ENCODE measurements around the gene TBC1D22A. TPM values are rescaled to one million over a fixed set of nuclear protein-coding genes. Genes with fewer than 3 reads are reported as not detected.
A peak's percentile ranks its signal among the peaks of the same experiment; 100 is the strongest.

The TBC1D22A gene
- total and polyA plus RNA-seq, 4 donors = 4.1 to 12.4 (median 8.4) TPM

DNA sequence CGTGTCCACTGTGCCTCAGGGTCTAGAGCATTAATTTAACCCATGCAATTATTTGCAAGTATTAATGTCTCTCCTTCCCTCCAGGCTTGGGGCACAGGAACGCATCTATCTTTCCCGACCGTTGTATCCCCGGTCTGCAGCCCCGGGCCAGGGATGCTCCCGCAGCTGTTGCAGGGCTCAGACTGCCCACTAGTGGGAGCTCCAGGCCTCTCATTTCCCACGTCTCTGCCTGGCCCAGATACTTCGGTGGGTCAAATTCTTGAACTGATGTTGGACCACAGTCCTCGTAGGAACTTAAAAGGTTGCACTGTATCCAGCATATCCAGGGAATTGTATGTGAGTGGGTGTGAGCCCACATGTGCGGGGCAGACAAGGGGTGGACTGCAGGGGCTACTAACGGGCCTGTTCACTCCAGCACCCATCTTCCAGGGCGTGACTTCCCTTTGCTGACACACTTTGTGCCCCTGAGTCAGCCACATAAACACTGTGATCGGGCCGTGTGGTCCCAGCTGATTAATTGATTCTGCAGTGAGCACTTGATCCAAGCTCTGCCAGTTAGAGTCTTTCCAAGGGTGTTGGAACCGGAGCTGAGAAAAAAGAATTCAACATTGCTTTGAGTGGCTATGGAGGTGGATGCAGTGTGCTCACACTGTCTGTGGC, 451.3 kb downstream of the TBC1D22A start:
- H3K27me3 ChIP-seq (ENCODE audit: control insufficient read depth in 4 of 4, insufficient read depth in 4 of 4, low read length in 3 of 4) = no peaks in the 10 kb centered on the region
- peak; percentile 40 for DNase-seq (ENCODE audit: low spot score)

DNA sequence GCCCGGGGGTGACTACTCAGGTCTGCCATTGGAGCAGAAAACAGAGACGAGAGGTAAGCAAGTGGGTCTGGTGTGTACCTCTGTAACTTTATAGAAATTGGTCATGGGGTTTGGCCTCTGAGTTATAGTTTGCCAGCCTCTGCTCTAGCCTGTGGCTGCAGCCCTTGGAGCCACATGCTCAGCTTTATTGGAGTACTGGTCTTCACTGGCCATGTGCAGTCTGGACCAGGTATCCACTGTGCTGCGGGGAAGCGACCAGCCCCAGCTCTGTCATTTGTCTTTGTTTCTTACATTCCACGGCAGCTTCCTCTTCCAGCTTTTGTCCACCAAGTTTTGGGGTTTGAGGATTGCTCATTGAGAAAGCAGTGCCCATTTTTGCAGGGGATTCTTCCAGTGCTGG, 453.4 kb downstream of the TBC1D22A start:
- Histone ChIP-seq H3K4me3 (ENCODE audit: low read depth in 1 of 3, low read length in 3 of 3) (no peak overlapping the region), H3K9me3 (ENCODE audit: control insufficient read depth in 4 of 4, low read length in 3 of 4) (no peaks in the 10 kb centered on the region), H3K9ac (ENCODE audit: low read depth in 1 of 2, low read length in 2 of 2) (no peak overlapping the region), H3K4me1 (ENCODE audit: control insufficient read depth in 4 of 4, insufficient read depth in 4 of 4, low read length in 3 of 4) (no peaks in the 10 kb centered on the region), H3K36me3 (ENCODE audit: control insufficient read depth in 4 of 4, insufficient read depth in 3 of 4, low read depth in 1 of 4, low read length in 3 of 4) (no peaks in the 10 kb centered on the region), H3K27ac (ENCODE audit: low read depth in 1 of 2, low read length in 2 of 2) (no peak overlapping the region), H3K27me3 (ENCODE audit: control insufficient read depth in 4 of 4, insufficient read depth in 4 of 4, low read length in 3 of 4) (no peaks in the 10 kb centered on the region)
- TF ChIP-seq HNF4G (IDR thresholded peaks at IDR 0.05) = no peak
- TF ChIP-seq FOXA1 (IDR thresholded peaks at IDR 0.05) = no peak
- TF ChIP-seq SP1 (IDR thresholded peaks at IDR 0.05) = no peak
- no peak for TF ChIP-seq YY1 (IDR thresholded peaks at IDR 0.05)
- DNase-seq (ENCODE audit: low spot score) = no peak
- WGBS = 76% methylated on average over 5 of the region's 5 CpGs

More for the DNA sequence above, 451.3 kb downstream of the TBC1D22A start:
- no peaks in the 10 kb centered on the region for H3K36me3 ChIP-seq (ENCODE audit: control insufficient read depth in 4 of 4, insufficient read depth in 3 of 4, low read depth in 1 of 4, low read length in 3 of 4)
- no peaks in the 10 kb centered on the region for H3K4me1 ChIP-seq (ENCODE audit: control insufficient read depth in 4 of 4, insufficient read depth in 4 of 4, low read length in 3 of 4)
- no peak for TF ChIP-seq TAF1 (conservative IDR thresholded peaks at IDR 0.05)
- TF ChIP-seq, protein P1, sequence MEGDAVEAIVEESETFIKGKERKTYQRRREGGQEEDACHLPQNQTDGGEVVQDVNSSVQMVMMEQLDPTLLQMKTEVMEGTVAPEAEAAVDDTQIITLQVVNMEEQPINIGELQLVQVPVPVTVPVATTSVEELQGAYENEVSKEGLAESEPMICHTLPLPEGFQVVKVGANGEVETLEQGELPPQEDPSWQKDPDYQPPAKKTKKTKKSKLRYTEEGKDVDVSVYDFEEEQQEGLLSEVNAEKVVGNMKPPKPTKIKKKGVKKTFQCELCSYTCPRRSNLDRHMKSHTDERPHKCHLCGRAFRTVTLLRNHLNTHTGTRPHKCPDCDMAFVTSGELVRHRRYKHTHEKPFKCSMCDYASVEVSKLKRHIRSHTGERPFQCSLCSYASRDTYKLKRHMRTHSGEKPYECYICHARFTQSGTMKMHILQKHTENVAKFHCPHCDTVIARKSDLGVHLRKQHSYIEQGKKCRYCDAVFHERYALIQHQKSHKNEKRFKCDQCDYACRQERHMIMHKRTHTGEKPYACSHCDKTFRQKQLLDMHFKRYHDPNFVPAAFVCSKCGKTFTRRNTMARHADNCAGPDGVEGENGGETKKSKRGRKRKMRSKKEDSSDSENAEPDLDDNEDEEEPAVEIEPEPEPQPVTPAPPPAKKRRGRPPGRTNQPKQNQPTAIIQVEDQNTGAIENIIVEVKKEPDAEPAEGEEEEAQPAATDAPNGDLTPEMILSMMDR (IDR thresholded peaks at IDR 0.05; ENCODE audit: low read depth, low read length, missing input control) = peak; percentile 45
- peak in 1 of 2 donors; percentile 66 for TF ChIP-seq RAD21 (IDR thresholded peaks at IDR 0.05)
- H3K9me3 ChIP-seq (ENCODE audit: control insufficient read depth in 4 of 4, low read length in 3 of 4) = no peaks in the 10 kb centered on the region
- H3K4me3 ChIP-seq (ENCODE audit: low read depth in 1 of 3, low read length in 3 of 3) = no peak overlapping the region
- no peak overlapping the region for H3K27ac ChIP-seq (ENCODE audit: low read depth in 1 of 2, low read length in 2 of 2)
- no peak overlapping the region for H3K9ac ChIP-seq (ENCODE audit: low read depth in 1 of 2, low read length in 2 of 2)
- WGBS = 76% methylated on average over 16 of the region's 16 CpGs

DNA sequence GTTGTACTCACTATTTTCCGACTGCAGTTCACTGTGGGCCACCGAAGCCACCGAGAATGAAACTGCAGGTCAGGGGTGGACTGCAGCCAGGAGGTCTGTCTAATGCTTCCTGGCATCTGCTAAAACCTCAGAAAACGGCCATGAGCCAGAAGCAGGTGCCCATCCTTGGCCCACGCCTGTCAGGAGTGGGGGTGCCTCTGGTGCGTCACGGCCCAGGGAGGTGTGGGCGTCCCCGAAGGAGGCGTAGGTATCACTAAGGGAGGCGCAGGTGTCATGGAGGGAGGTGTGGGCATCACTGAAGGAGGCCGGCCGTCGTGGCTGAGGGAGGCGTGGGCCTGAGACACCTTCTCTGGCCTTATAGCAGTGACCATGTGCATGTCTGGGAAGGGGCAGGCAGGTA, 456.2 kb downstream of the TBC1D22A start:
- WGBS = 87% methylated on average over 15 of the region's 15 CpGs
- TF ChIP-seq RXRA (IDR thresholded peaks at IDR 0.05) (no peak), FOXA2 (IDR thresholded peaks at IDR 0.05) (no peak), SP1 (IDR thresholded peaks at IDR 0.05) (no peak), JUND (IDR thresholded peaks at IDR 0.05) (no peak), RAD21 (IDR thresholded peaks at IDR 0.05) (no peak), GABPA (IDR thresholded peaks at IDR 0.05 in 1 of 2, conservative IDR thresholded peaks at IDR 0.05 in 1 of 2) (no peak), EGR1 (IDR thresholded peaks at IDR 0.05; ENCODE audit: low read depth in 2 of 2) (no peak), NR2F2 (IDR thresholded peaks at IDR 0.05) (no peak), TAF1 (conservative IDR thresholded peaks at IDR 0.05) (no peak), HNF4G (IDR thresholded peaks at IDR 0.05) (no peak), YY1 (IDR thresholded peaks at IDR 0.05) (no peak), FOXA1 (IDR thresholded peaks at IDR 0.05) (no peak)
- TF ChIP-seq, protein P2, sequence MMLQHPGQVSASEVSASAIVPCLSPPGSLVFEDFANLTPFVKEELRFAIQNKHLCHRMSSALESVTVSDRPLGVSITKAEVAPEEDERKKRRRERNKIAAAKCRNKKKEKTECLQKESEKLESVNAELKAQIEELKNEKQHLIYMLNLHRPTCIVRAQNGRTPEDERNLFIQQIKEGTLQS (IDR thresholded peaks at IDR 0.05) = no peak
- TF ChIP-seq, protein P3, sequence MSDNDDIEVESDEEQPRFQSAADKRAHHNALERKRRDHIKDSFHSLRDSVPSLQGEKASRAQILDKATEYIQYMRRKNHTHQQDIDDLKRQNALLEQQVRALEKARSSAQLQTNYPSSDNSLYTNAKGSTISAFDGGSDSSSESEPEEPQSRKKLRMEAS (IDR thresholded peaks at IDR 0.05) = no peak
- TF ChIP-seq, protein P4, sequence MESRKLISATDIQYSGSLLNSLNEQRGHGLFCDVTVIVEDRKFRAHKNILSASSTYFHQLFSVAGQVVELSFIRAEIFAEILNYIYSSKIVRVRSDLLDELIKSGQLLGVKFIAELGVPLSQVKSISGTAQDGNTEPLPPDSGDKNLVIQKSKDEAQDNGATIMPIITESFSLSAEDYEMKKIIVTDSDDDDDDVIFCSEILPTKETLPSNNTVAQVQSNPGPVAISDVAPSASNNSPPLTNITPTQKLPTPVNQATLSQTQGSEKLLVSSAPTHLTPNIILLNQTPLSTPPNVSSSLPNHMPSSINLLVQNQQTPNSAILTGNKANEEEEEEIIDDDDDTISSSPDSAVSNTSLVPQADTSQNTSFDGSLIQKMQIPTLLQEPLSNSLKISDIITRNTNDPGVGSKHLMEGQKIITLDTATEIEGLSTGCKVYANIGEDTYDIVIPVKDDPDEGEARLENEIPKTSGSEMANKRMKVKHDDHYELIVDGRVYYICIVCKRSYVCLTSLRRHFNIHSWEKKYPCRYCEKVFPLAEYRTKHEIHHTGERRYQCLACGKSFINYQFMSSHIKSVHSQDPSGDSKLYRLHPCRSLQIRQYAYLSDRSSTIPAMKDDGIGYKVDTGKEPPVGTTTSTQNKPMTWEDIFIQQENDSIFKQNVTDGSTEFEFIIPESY (IDR thresholded peaks at IDR 0.05) = no peak
- TF ChIP-seq, protein P5, sequence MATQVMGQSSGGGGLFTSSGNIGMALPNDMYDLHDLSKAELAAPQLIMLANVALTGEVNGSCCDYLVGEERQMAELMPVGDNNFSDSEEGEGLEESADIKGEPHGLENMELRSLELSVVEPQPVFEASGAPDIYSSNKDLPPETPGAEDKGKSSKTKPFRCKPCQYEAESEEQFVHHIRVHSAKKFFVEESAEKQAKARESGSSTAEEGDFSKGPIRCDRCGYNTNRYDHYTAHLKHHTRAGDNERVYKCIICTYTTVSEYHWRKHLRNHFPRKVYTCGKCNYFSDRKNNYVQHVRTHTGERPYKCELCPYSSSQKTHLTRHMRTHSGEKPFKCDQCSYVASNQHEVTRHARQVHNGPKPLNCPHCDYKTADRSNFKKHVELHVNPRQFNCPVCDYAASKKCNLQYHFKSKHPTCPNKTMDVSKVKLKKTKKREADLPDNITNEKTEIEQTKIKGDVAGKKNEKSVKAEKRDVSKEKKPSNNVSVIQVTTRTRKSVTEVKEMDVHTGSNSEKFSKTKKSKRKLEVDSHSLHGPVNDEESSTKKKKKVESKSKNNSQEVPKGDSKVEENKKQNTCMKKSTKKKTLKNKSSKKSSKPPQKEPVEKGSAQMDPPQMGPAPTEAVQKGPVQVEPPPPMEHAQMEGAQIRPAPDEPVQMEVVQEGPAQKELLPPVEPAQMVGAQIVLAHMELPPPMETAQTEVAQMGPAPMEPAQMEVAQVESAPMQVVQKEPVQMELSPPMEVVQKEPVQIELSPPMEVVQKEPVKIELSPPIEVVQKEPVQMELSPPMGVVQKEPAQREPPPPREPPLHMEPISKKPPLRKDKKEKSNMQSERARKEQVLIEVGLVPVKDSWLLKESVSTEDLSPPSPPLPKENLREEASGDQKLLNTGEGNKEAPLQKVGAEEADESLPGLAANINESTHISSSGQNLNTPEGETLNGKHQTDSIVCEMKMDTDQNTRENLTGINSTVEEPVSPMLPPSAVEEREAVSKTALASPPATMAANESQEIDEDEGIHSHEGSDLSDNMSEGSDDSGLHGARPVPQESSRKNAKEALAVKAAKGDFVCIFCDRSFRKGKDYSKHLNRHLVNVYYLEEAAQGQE (IDR thresholded peaks at IDR 0.05) = no peak
- no peaks in the 10 kb centered on the region for H3K36me3 ChIP-seq (ENCODE audit: control insufficient read depth in 4 of 4, insufficient read depth in 3 of 4, low read depth in 1 of 4, low read length in 3 of 4)
- H3K9ac ChIP-seq (ENCODE audit: low read depth in 1 of 2, low read length in 2 of 2) = no peak overlapping the region
- DNase-seq (ENCODE audit: low spot score) = peak; percentile 19
- H3K27me3 ChIP-seq (ENCODE audit: control insufficient read depth in 4 of 4, insufficient read depth in 4 of 4, low read length in 3 of 4) = no peaks in the 10 kb centered on the region
- no peak overlapping the region for H3K4me3 ChIP-seq (ENCODE audit: low read depth in 1 of 3, low read length in 3 of 3)
- H3K4me1 ChIP-seq (ENCODE audit: control insufficient read depth in 4 of 4, insufficient read depth in 4 of 4, low read length in 3 of 4) = no peaks in the 10 kb centered on the region
- H3K27ac ChIP-seq (ENCODE audit: low read depth in 1 of 2, low read length in 2 of 2) = no peak overlapping the region
- no peaks in the 10 kb centered on the region for H3K9me3 ChIP-seq (ENCODE audit: control insufficient read depth in 4 of 4, low read length in 3 of 4)
